Measurements from ENCODE around the gene CSNK1G2. TPM values are rescaled to one million over a fixed set of nuclear protein-coding genes. Genes with fewer than 3 reads are reported as not detected.

Gene CSNK1G2
- total RNA-seq, 4 donors from 2014 or later: 54.5 to 250 (median 103) TPM

DNA sequence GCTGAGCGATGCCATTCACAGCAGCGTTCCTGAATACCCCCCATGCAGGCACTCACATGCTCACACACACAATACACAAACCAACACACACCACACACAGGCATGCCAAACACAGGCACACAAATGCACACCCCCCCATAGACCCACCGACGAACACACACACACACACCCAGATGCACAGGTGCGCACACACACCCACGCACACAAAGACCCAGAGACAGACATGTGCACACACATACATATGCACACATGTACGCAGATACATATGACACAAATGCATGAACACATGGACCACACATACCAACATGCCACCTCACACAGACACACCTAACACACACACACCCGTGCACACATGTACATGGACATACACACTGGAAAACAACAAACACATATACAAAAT is 7.0 kb upstream of the CSNK1G2 start:
- H3K27me3 ChIP-seq: no peaks in the 10 kb centered on the region
- H3K36me3 ChIP-seq: no peaks in the 10 kb centered on the region
- no peak for TF ChIP-seq POLR2A (IDR thresholded peaks at IDR 0.05)
- TF ChIP-seq, protein P1, sequence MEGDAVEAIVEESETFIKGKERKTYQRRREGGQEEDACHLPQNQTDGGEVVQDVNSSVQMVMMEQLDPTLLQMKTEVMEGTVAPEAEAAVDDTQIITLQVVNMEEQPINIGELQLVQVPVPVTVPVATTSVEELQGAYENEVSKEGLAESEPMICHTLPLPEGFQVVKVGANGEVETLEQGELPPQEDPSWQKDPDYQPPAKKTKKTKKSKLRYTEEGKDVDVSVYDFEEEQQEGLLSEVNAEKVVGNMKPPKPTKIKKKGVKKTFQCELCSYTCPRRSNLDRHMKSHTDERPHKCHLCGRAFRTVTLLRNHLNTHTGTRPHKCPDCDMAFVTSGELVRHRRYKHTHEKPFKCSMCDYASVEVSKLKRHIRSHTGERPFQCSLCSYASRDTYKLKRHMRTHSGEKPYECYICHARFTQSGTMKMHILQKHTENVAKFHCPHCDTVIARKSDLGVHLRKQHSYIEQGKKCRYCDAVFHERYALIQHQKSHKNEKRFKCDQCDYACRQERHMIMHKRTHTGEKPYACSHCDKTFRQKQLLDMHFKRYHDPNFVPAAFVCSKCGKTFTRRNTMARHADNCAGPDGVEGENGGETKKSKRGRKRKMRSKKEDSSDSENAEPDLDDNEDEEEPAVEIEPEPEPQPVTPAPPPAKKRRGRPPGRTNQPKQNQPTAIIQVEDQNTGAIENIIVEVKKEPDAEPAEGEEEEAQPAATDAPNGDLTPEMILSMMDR (IDR thresholded peaks at IDR 0.05): no peak
- no peak overlapping the region for H3K27ac ChIP-seq
- H3K4me1 ChIP-seq: peaks cover 0 to 11% (median 6%) of the 10 kb centered on the region in 4 donors
- H3K9me3 ChIP-seq: no peaks in the 10 kb centered on the region
- H3K4me3 ChIP-seq: no peak overlapping the region
- DNase-seq: no peak

DNA sequence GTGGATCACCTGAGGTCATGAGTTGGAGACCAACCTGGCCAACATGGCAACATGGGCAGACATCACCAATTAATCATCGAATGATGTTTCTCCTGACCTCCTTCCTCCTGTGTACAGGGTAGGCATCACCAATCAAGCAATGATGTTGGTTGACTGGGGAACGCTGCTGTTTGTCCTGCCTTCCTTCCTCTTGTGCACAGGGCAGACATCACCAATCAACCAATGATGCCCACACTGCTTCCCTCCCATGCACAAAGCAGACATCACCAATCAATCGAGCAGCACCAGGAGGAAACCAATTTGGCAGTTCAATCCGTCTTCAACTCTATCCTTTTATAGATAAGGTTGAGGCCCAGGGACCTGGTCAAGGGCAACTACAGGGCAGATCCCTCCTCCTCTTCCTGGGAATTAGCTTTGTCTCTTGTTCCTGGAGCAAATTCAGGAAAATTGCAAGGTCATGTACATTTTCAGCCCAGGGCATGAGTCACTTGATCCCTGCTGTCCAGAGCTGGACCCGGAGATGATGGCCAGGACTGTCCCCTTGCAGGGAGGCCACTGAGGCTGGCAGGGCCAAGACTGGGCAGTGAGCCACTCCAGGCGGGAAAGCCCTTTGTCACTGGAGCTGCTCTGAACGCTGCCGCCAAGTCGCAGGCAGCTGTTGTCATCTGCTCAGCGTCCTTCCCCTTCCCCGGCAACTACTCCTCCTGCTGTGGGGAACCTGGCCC is 5.3 kb upstream of the CSNK1G2 start:
- TF ChIP-seq POLR2A (IDR thresholded peaks at IDR 0.05): no peak
- TF ChIP-seq, protein P1 (IDR thresholded peaks at IDR 0.05): no peak
- Histone ChIP-seq H3K9me3 (no peaks in the 10 kb centered on the region), H3K4me1 (peaks cover 0 to 15% (median 4%) of the 10 kb centered on the region in 4 donors), H3K4me3 (no peak overlapping the region), H3K27ac (no peak overlapping the region), H3K27me3 (no peaks in the 10 kb centered on the region), H3K36me3 (no peaks in the 10 kb centered on the region)
- DNase-seq: no peak

DNA sequence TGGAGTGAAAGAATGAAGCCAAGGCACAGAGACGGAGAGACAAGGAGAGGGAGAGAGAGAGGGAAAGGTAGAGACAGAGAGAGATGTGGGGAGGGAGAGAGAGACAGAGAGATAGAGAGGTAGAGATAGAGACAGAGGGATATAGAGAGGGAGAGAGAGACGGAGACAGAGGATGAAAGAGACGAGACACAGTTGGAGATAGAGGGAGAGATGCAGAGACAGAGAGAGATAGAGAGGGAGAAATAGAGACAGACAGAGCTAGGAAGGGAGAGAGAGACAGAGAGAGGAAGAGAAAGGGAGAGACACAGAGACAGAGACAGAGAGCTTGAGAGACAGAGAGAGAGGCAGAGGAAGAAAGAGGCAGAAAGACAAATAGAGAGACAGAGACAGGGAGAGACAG is 4.5 kb upstream of the CSNK1G2 start:
- no peak overlapping the region for H3K4me3 ChIP-seq
- no peaks in the 10 kb centered on the region for H3K27me3 ChIP-seq
- no peak overlapping the region for H3K27ac ChIP-seq
- H3K36me3 ChIP-seq: no peaks in the 10 kb centered on the region
- TF ChIP-seq, protein P1 (IDR thresholded peaks at IDR 0.05): no peak
- no peak for TF ChIP-seq POLR2A (IDR thresholded peaks at IDR 0.05)
- peaks cover 0 to 15% (median 4%) of the 10 kb centered on the region in 4 donors for H3K4me1 ChIP-seq
- H3K9me3 ChIP-seq: no peaks in the 10 kb centered on the region
- no peak for DNase-seq

GRCh38 chr19:1936916-1937610 is 3.9 kb upstream of the CSNK1G2 start:
- Histone ChIP-seq H3K4me3 (no peak overlapping the region), H3K36me3 (no peaks in the 10 kb centered on the region), H3K27ac (no peak overlapping the region), H3K9me3 (no peaks in the 10 kb centered on the region), H3K4me1 (peaks cover 0 to 15% (median 4%) of the 10 kb centered on the region in 4 donors), H3K27me3 (no peaks in the 10 kb centered on the region)
- DNase-seq: no peak
- TF ChIP-seq, protein P1 (IDR thresholded peaks at IDR 0.05): no peak
- TF ChIP-seq POLR2A (IDR thresholded peaks at IDR 0.05): no peak

DNA sequence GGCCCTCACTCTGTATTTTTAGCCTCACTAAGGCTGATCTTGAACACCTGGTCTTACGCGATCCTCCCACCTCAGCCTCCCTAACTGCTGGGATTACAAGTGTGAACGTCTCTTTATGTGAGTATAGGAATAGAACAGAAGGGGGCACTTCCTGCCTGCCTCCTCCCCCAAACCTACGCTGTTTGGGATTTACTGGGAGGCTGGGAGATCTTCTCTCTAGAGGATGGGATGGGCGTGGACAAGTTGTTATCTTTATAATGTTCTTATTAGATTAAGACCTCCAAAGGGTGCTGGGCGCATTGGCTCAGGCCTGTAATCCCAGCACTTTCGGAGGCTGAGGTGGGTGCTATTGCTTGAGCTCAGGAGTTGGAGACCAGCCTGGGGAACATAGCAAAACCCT is 2.9 kb upstream of the CSNK1G2 start:
- no peaks in the 10 kb centered on the region for H3K27me3 ChIP-seq
- H3K4me3 ChIP-seq: no peak overlapping the region
- no peak for DNase-seq
- no peaks in the 10 kb centered on the region for H3K9me3 ChIP-seq
- H3K27ac ChIP-seq: no peak overlapping the region
- no peaks in the 10 kb centered on the region for H3K36me3 ChIP-seq
- TF ChIP-seq, protein P1 (IDR thresholded peaks at IDR 0.05): no peak
- TF ChIP-seq POLR2A (IDR thresholded peaks at IDR 0.05): no peak
- H3K4me1 ChIP-seq: peaks cover 0 to 18% (median 9%) of the 10 kb centered on the region in 4 donors

Data from Peyer's patch (tissue), 4 donors.